ENCODE data around the gene KCTD5.
"Not testable (repeated sequence)": the region's sequence is repeated elsewhere in the genome, so short reads cannot be mapped to it uniquely, and the experiment has no call there.

KCTD5 gene

DNA sequence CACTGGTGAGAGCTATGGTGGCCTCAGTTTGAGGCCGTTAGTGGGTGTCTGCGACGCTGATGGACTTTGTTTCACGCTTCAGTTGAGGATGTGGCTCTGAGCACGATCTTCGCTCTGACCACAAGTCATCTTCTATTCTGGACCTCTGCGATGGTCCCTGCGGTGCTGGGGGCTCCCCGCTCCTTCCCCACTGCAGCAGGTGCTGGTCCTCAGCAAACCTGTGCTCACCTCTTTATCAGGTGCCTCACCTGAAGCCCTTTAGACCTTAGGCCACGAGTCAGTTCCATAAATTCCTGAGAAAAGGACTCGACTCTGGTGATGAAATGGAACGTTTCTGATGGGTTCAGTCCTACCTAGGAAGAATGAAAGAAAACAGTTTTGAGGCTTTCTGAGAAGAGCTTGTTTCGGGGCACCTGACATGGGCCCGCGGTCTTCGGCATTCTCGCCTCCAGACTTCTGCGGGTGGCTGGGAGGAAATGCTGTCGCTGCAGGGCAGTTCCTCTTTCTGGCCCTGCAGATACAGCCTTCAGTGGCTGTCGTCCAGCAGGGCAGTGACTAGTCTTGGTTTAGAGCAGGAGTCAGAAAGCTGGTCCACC, 4.7 kb downstream of the KCTD5 start:
- TF ChIP-seq JUND (IDR thresholded peaks at IDR 0.05; ENCODE audit: low read depth) = no peak
- peak in 1 of 2 experiments; percentile 0 for DNase-seq (ENCODE audit: low read depth in 1 of 2, low spot score in 1 of 2)
- in situ Hi-C loops (cut with HindIII; ENCODE audit: low pct_unique_long_range_greater_than_20kb, low sequenced_read_pairs) = no loop called here

DNA sequence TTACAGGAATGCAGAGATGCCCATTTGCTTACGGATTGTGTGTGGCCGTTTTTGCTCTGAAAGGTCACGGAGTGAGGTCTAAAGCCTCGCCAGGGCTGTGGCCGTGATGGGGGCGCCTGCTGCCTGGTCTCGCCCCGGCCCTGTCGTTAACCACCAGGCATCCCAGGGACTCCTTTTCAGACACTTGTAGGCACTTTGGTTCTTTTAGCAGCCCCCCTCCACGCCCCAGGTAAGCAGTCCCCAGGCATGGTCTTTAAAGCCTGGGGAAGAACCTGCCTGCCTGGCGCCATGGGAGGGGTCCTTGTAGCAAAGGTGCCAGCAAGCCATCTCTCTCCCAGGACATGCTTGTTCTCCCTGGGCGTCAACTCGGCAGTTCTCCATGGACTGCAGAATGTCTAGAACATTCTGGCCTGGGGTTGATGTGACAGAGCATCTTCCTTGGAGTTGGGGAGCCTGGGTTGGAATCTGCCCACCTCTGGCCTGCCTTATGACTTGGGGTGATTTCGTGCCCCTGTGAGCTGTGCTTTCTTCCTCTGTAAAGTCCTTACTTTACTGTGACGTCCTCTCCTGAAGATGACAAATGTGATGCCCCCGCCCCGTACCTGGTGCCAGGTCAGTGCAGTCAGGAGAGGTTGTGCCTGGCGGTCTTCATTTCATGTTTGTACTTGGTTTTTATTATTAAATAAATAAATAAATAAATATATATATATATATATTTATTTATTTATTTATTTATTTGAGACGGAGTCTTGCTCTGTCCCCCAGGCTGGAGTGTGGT, 5.4 kb downstream of the KCTD5 start:
- in situ Hi-C loops (cut with HindIII; ENCODE audit: low pct_unique_long_range_greater_than_20kb, low sequenced_read_pairs) = no loop called here
- no peak for TF ChIP-seq JUND (IDR thresholded peaks at IDR 0.05; ENCODE audit: low read depth)
- DNase-seq (ENCODE audit: low read depth in 1 of 2, low spot score in 1 of 2) = no peak

DNA sequence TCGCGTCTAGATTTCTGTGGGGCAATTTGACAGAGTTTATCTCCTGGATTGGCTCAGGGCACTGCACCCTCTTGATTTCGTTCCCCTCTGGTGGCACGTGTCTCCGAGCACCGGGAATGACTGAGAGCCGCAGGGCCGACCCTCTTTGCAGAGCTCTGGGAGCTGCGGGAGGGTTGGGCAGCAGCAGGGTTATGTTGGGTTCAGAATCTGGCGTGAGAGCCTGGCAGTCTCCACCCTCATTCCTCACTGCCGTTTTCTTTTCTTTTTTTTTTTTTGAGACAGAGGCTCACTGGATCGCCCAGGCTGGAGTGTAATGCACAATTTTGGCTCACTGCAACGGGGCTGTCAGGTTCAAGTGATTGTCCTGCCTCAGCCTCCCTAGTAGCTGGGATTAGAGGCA, 7.1 kb downstream of the KCTD5 start:
- in situ Hi-C loops (cut with HindIII; ENCODE audit: low pct_unique_long_range_greater_than_20kb, low sequenced_read_pairs); DNase-seq (ENCODE audit: low read depth in 1 of 2, low spot score in 1 of 2): not testable (repeated sequence)

DNA sequence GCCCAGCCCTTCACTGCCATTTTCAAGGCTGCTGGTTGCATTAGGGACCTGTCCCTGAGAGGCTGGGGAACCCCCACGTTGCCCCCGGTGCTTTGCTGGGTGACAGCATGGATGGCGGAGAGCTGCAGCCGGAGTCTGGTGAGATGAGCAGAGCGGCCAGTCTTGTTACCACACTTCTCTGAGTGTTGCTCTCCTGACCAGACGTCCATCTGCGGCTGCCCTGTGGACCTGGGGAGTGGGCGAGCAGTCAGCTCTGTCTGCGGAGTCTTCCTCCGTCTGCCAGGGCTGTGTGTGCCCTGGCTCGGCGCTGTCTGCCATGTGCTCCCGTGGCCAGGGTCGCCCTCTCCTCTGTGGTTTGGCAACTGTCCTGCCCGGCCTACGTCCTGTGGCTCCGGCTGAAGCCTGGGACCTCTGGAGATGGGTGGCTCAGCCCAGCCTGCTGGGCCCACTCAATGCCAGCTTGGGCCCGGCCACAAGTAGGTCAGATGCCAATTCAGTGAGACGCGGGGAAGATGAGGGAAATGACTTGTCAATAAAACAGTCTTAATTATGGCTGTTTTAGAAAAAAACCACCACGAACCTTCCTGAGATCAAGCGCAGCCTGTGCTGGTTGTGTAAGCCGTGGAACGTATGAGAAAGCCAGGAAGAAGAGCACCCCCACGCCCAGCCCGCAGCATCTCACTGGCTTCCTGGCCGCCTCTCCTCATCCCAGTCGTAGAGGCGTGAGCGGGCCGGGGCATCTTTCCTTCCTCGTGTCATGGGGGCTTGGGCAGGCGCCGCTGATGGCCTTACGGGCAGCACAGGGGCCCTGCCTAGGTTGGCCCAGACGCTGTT, 7.9 kb downstream of the KCTD5 start:
- in situ Hi-C loops (cut with HindIII; ENCODE audit: low pct_unique_long_range_greater_than_20kb, low sequenced_read_pairs) = no loop called here
- no peak for DNase-seq (ENCODE audit: low read depth in 1 of 2, low spot score in 1 of 2)

DNA sequence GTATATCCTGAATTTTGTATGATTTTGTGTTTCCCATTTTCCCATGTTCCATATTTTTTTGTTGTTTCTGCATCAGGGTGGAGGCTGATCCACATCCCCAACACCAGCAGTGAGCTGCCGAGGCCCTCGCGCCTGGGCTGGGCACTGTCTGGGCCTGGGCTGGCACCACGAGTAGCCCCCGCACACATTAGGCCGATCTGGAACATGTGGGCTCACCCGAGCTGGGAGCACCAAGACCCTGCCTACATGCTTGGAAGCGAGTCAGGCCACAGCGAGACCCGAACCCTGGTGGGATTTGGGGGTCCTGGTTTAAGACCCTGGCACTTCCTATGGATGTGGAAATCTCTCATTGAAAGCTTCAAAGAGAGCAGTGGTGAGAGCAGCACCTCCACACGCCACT, 8.5 kb downstream of the KCTD5 start:
- in situ Hi-C loops (cut with HindIII; ENCODE audit: low pct_unique_long_range_greater_than_20kb, low sequenced_read_pairs) = no loop called here
- TF ChIP-seq JUND (IDR thresholded peaks at IDR 0.05; ENCODE audit: low read depth) = no peak
- no peak for DNase-seq (ENCODE audit: low read depth in 1 of 2, low spot score in 1 of 2)

More for the DNA sequence above, 7.9 kb downstream of the KCTD5 start:
- no peak for TF ChIP-seq JUND (IDR thresholded peaks at IDR 0.05; ENCODE audit: low read depth)

DNA sequence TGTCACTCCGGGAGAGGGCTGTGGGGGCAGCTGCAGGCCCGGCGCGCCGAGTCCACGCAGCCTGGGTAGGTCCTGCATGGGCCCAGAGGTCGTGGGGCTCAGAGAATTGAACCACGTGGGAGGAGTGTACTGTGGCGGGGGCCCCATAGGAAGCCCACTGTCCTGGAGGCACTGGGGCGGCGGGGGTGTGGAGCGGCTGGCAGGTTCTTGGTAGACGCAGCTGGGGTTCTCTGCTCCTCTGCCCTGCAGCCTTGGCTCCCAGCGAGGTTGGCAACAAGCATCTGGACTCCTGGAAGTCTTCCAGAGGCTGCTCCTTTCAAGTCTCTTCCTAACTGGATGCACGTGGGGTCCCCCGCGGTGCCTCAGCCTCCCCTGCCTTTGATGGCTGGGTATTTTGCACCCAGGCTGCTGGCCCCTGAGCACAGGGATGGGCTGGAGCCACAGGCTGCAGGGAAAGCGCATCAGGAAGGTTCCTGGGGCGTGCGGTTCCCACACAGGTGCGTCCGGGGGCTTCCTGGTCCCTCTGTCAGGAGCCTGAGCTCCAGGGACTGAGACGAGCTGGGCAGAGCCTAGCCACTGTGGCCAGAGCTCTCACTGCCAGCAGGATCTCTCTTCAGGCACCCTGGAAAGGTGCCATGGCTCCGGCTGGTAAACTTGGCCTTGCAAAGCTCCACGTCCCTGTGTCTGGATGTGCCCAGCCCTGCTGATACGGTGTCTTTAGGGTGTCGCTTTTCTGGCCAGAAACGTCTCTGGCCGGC, 9.3 kb downstream of the KCTD5 start:
- TF ChIP-seq JUND (IDR thresholded peaks at IDR 0.05; ENCODE audit: low read depth) = no peak
- no peak for DNase-seq (ENCODE audit: low read depth in 1 of 2, low spot score in 1 of 2)
- in situ Hi-C loops (cut with HindIII; ENCODE audit: low pct_unique_long_range_greater_than_20kb, low sequenced_read_pairs) = no loop called here

DNA sequence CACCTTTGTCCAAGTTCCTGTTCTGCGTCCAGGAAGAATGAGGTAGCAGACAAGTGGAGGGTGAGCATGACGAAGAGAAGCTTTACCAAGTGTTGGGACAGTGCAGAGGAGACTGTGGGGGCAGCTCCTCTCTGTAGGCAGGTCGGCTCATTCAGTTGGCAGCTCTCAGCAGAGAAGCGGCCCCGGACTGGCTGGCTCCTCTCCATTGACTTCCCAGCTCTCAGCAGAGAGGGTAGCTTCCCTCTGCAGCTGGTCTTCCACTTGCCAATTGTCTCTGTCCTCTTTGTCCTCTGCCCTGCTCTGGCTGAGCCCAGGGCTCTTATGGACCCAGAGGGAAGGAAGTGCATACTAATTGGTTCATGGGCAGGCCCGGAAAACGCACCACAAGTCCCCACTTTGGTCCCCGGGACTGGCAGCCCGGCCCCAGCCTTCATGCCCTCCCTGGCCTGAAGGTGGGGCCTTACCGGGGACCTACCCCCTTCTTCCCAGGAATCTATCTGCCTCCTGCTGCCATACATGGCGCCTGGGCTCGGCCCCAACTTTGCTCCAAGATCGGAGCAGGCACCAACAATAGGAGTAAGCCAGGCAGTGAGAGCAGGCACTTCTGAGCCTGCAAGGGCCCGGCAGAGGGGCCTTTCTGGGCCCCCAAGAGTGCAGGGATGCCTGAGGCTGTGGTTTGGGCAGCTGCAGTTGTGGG, 10.1 kb downstream of the KCTD5 start:
- no peak for DNase-seq (ENCODE audit: low read depth in 1 of 2, low spot score in 1 of 2)
- TF ChIP-seq JUND (IDR thresholded peaks at IDR 0.05; ENCODE audit: low read depth) = no peak
- in situ Hi-C loops (cut with HindIII; ENCODE audit: low pct_unique_long_range_greater_than_20kb, low sequenced_read_pairs) = no loop called here

DNA sequence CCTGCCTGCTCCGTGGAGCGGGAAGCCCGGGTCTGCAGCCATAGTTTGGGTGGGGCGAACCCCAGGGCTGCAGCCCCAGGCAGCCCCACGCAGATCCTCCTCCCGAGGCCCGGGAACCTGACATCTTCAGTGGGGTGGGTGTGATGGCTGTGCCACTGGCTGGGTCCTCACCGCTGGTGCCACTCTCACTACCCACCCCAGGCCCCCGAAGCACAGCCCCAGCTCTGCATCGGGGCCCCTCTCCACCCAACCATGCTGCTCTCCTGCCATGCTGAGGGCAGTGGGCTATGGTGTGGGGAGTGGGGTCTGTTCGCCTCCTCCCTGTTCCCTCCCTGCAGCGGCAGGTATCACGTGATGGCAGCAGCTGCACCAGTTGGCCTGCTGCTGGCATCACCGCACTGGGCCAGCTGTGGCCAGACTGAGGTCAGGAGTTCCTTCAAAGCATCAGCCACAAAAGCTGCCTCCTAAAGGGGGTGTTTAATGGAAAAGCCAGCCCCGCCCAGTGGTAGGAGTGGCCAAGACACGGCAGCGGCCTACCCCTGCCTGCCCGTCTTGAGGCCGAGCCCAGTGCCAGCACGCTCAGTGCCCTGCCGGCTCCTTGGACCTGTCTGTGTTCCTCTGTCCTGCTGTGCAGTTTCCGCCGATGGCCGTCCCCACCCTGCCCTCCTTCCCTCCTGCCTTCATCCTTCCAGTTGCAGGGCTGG, 10.8 kb downstream of the KCTD5 start:
- TF ChIP-seq JUND (IDR thresholded peaks at IDR 0.05; ENCODE audit: low read depth) = no peak
- no peak for DNase-seq (ENCODE audit: low read depth in 1 of 2, low spot score in 1 of 2)
- in situ Hi-C loops (cut with HindIII; ENCODE audit: low pct_unique_long_range_greater_than_20kb, low sequenced_read_pairs) = no loop called here

DNA sequence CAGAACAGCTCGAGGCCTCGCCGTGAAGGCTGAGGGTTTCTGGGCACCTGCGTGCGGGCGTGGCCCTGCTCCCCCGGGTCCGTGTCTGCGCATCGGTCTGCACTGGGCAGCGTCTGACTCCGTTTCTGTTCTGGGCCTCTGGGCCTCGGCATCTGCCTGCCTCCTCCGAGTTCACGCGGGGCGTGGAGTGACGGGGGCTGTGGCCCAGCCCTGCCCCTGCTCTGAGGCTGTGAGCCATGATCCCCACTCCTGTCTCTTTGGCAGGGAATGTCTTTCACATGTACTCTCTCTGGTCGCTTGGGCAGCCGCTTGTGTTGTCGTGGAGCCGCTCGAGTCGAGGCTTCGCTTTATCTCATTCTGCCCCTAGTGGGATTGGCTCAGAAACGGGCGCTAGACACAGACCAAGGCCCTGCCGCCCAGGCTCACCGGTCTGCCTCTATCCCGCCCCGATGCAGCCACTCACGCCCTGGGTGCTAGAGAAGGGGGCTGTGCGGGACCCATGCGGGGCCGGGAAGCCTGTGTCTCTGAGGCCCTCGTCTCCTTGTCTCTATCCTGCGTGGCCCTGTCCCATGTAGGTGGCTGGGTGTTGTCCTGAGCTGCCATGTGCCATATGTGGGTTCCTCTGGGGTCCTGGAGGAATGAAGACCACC, 14.4 kb downstream of the KCTD5 start:
- in situ Hi-C loops (cut with HindIII; ENCODE audit: low pct_unique_long_range_greater_than_20kb, low sequenced_read_pairs); DNase-seq (ENCODE audit: low read depth in 1 of 2, low spot score in 1 of 2): not testable (repeated sequence)

DNA sequence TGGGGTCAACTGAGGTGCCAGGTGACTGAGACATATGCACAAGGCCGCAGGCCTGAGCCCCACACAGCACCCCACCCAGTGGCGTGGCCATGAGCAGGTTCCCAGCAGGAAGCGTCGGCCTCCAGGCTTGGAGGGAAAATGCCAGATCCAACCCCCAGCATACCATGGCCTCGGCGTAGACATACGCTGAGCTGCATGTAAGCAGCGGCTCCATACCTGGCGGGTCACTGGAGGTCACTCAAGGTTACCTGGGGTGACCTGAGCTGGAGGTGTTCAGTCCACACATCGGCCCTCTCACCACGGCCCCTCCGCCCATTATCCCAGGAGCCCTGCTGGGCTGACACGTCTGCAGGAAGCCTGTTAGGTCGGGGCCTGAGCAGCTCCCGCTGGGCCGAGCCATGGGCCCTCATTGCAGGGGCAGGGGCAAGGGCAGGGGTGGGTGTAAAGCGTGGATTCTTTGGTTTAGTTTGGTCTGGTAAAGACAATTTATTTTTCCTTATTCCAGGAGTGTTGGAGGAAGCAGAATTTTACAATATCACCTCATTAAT, 15.2 kb downstream of the KCTD5 start:
- in situ Hi-C loops (cut with HindIII; ENCODE audit: low pct_unique_long_range_greater_than_20kb, low sequenced_read_pairs) = no loop called here
- no peak for DNase-seq (ENCODE audit: low read depth in 1 of 2, low spot score in 1 of 2)
- no peak for TF ChIP-seq JUND (IDR thresholded peaks at IDR 0.05; ENCODE audit: low read depth)

Measured in T47D (cell line).